ENCODE results near the gene TAB2.

The TAB2 gene

DNA sequence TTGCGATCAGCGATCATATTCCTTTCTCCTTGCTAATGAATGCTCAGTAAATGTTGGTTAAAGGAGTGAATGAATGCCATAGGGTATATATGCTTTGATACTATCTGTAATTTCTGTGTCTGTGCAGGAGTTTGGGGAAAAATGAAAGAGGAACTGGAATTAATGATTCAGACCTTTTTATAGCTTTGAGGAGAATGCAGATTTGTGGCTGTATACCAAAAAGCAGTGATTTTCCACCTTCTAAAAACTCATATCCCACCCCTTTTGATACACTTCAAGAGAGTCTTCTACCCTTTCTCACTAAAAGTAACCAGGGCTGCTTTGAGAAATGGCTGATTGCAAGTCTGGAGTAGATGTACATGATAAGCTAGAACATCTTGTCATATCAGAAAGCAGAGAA lies 56.0 kb downstream of the TAB2 start:
- in situ Hi-C loops (cut with MboI; ENCODE audit: low sequenced_read_pairs) = no loop called here
- H3K9me3 ChIP-seq = no peaks in the 10 kb centered on the region
- no peak overlapping the region for H3K4me3 ChIP-seq
- H3K36me3 ChIP-seq (replicated peaks) = peaks cover 14% of the 10 kb centered on the region
- H3K4me1 ChIP-seq = peaks cover 11% of the 10 kb centered on the region
- no peaks in the 10 kb centered on the region for H3K27me3 ChIP-seq (ENCODE audit: low read depth)
- DNase-seq (ENCODE audit: low spot score in 2 of 2) = no peak

DNA sequence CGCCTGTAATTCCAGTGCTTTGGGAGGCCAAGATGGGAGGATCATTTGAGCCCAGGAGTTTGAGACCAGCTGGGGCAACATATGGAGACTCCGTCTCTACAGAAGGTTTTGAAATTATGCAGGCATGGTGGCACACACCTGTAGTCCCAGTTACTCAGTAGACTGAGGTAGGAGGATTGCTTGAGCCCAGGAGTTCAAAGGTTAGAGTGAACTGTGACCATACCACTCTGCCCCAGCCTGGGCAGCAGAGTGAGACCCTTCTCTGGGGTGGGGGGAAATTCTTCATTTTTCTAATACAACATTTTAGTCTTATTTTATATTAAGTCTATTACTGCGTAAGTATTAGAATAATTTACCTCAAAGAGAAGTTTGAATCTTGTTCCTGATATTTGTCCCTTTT lies 62.5 kb downstream of the TAB2 start:
- in situ Hi-C loops (cut with MboI; ENCODE audit: low sequenced_read_pairs) = no loop called here
- no peaks in the 10 kb centered on the region for H3K27me3 ChIP-seq (ENCODE audit: low read depth)
- H3K4me1 ChIP-seq = 0 out of 2 replicates have a peak, but pooled peaks cover 5% of the 10 kb centered on the region
- DNase-seq (ENCODE audit: low spot score in 2 of 2) = no peak
- H3K36me3 ChIP-seq (replicated peaks) = peaks cover 30% of the 10 kb centered on the region
- no peak overlapping the region for H3K4me3 ChIP-seq
- H3K9me3 ChIP-seq = no peaks in the 10 kb centered on the region

DNA sequence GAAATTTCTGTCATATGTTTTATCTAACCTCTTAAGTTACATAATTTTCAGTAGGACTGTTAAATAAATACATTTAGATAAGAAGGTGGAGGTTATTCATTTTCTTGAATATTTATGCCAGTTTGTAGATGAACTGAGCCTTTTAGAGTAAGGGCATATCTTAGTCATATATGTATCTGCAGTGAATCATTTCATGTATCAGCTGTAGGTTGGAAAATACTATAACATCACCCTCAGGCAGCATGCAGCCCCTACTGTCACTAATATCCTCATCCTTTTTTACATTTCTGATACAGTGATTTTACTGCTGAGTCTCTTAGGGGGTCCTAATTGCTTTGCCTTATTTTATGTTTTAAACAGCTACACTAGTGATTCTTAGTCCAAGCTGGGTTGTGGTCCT lies 63.0 kb downstream of the TAB2 start:
- H3K27me3 ChIP-seq (ENCODE audit: low read depth) = no peaks in the 10 kb centered on the region
- 0 out of 2 replicates have a peak, but pooled peaks cover 5% of the 10 kb centered on the region for H3K4me1 ChIP-seq
- H3K9me3 ChIP-seq = no peaks in the 10 kb centered on the region
- DNase-seq (ENCODE audit: low spot score in 2 of 2) = no peak
- H3K36me3 ChIP-seq (replicated peaks) = peaks cover 30% of the 10 kb centered on the region
- H3K4me3 ChIP-seq = no peak overlapping the region
- in situ Hi-C loops (cut with MboI; ENCODE audit: low sequenced_read_pairs) = no loop called here

DNA sequence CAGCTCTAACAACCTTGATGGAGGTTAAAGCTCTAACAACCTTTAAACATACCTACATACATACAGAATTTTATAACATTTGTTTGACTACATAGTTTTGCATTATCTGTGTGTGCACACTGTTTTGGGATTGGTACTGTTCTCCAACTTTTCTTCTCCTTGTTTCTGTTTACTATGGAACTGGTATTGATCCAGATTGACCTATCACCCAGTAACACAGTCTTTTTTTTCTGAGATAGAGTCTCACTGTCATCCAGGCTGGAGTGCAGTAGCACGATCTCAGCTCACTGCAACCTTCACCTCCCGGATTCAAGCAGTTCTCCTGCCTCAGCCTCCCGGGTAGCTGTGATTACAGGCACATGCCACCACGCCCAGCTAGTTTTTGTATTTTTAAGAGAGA lies 65.9 kb downstream of the TAB2 start:
- no peak for DNase-seq (ENCODE audit: low spot score in 2 of 2)
- Histone ChIP-seq H3K4me3 (no peak overlapping the region), H3K36me3 (replicated peaks) (peaks cover 26% of the 10 kb centered on the region), H3K4me1 (peaks cover 2% of the 10 kb centered on the region; the same call in 1 of the 2 replicates), H3K9me3 (no peaks in the 10 kb centered on the region; the same call in 1 of the 2 replicates), H3K27me3 (ENCODE audit: low read depth) (no peaks in the 10 kb centered on the region)
- in situ Hi-C loops (cut with MboI; ENCODE audit: low sequenced_read_pairs) = no loop called here

DNA sequence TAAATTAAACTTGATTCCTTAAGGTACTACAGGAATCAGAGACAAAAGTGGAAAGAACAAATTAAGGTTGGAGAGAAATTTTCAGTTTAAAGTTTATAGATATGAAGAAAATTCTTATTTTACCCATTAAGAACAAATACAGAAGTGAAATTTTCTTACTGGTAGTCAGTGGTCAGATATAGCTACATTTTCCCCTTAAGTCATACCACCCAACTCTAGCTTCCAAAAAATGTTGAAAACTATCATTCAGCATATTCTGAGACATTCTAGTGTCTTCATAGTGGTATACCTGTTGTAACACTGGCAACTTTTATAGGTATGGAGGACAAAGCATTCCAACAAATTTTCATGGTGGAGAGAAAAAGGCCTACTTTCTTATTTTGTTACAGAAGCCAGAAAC lies 67.0 kb downstream of the TAB2 start:
- Histone ChIP-seq H3K36me3 (replicated peaks) (peaks cover 15% of the 10 kb centered on the region), H3K27me3 (ENCODE audit: low read depth) (no peaks in the 10 kb centered on the region), H3K9me3 (no peaks in the 10 kb centered on the region; the same call in 1 of the 2 replicates), H3K4me3 (no peak overlapping the region), H3K4me1 (peaks cover 2% of the 10 kb centered on the region; the same call in 1 of the 2 replicates)
- in situ Hi-C loops (cut with MboI; ENCODE audit: low sequenced_read_pairs) = no loop called here
- no peak for DNase-seq (ENCODE audit: low spot score in 2 of 2)

DNA sequence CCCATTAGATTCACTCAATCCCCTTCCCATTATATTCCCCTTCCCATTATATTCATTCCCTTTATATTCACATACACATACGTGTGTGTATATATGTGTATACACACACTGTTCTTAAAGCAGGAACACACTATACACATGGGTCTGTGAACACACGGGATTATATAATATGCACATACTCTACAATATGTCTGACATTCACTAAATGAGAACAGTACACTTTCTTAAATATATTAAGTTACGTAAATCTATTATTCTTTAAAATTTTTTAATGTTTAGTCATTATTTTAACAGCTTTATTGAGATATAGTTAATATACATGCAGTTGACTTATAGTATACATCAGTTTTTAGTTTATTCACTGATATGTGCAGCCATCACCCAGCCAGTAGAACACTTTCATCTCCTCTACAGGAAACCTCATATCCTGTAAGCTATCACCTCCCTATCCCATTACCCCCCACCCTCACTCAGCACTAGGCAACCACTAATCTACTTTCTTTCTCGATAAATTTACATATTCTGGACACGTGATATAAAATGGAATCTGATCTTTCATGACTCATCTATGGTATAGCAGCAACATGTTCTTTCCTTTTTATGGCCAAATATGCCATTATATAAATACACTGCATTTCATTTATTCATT lies 68.6 kb downstream of the TAB2 start:
- DNase-seq (ENCODE audit: low spot score in 2 of 2) = no peak
- H3K36me3 ChIP-seq (replicated peaks) = peaks cover 11% of the 10 kb centered on the region; the same call in 1 of the 2 replicates
- peaks cover 2% of the 10 kb centered on the region; the same call in 1 of the 2 replicates for H3K4me1 ChIP-seq
- no peaks in the 10 kb centered on the region for H3K27me3 ChIP-seq (ENCODE audit: low read depth)
- in situ Hi-C loops (cut with MboI; ENCODE audit: low sequenced_read_pairs) = no loop called here
- H3K4me3 ChIP-seq = no peak overlapping the region
- no peaks in the 10 kb centered on the region; the same call in 1 of the 2 replicates for H3K9me3 ChIP-seq

DNA sequence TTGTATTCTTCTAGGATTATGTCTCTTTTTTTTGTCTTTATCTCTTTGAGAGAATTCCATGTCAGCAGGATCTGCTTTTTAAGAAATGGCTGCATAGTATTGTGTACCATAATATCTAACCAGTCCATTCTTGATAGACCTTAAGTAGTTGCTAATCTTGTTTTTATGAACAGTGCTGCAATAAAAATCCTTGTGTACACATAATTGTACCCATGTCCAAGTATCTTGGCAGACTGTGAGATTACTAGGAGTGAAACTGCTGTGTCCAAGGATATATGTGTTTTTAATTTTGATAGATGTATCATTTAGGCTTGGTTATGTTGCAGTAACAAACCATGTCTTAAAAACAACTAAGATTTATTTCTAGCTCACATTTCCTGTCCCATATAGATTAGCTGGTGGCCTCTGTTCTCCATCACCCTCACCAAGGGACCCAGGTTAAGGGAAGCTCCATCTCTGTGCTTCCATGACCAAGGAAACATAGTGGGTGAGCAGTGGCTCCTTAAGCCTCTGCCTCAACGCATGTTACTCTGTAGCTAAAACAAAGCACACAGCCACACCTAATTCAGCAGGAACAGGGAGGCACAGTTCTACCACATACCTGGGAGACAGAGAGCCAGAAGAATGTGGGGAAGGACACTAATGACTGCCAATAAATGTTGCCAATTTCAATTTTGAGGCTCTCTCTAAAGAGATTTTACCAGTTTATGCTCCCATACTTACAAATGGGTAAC lies 70.4 kb downstream of the TAB2 start:
- Histone ChIP-seq H3K27me3 (ENCODE audit: low read depth) (no peaks in the 10 kb centered on the region), H3K36me3 (replicated peaks) (peaks cover 7% of the 10 kb centered on the region; the same call in 1 of the 2 replicates), H3K9me3 (no peaks in the 10 kb centered on the region; the same call in 1 of the 2 replicates), H3K4me3 (no peak overlapping the region), H3K4me1 (peaks cover 2% of the 10 kb centered on the region; the same call in 1 of the 2 replicates)
- DNase-seq (ENCODE audit: low spot score in 2 of 2) = no peak
- in situ Hi-C loops (cut with MboI; ENCODE audit: low sequenced_read_pairs) = no loop called here

DNA sequence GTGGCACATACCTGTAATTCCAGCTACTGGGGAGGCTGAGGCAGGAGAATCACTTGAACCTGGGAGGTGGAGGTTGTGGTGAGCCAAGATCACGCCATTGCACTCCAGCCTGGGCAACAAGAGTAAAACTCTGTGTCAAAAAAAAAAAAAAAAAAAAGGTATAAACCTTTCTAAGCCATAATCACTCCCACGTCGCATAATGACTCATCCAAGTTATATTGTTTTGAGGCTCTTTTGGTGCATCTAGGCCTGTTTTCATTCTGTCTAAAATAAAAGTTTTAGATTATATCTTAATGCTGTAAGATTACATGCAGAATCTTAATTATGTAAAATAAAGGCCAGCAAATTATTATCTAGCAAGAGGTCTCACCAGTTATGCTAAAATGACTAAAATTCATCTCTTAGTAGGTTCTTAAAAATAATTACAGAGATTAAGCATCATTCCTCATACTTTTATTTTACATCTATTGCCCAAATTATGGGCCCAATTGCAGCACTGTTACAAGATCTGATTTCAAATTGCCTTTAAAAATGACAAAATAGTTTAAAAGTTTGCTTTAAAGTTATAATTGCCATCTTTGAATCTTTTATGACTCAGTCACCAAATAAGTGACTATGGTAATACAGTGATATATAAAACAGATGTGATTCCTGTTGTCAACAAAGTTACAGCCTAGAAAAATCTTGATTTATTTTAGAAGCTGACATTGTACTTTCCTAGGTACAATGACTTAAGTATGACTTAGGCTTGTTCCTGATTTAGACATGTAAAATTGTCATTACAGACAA lies 72.2 kb downstream of the TAB2 start:
- Histone ChIP-seq H3K27me3 (ENCODE audit: low read depth) (no peaks in the 10 kb centered on the region), H3K4me3 (no peak overlapping the region), H3K4me1 (peaks cover 2% of the 10 kb centered on the region; the same call in 1 of the 2 replicates), H3K36me3 (replicated peaks) (peaks cover 3% of the 10 kb centered on the region; the same call in 1 of the 2 replicates), H3K9me3 (no peaks in the 10 kb centered on the region; the same call in 1 of the 2 replicates)
- no peak for DNase-seq (ENCODE audit: low spot score in 2 of 2)
- in situ Hi-C loops (cut with MboI; ENCODE audit: low sequenced_read_pairs) = no loop called here

DNA sequence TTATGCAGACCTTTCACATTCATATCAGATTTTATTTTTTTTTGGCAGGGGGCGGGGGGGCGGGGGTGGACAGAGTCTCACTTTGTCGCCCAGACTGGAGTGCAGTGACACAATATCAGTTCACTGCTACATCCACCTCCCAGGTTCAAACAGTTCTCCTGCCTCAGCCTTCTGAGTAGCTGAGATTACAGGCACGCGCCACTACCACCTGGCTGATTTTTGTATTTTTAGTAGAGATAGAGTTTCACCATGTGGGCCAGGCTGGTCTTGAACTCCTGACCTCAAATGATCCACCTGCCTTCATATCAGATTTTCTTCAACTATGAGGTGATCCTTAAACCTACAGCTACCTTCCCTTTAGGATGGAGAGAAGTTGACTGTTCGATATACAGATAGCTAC lies 74.6 kb downstream of the TAB2 start:
- Histone ChIP-seq H3K4me3 (no peak overlapping the region), H3K36me3 (replicated peaks) (peaks cover 3% of the 10 kb centered on the region; the same call in 1 of the 2 replicates), H3K9me3 (no peaks in the 10 kb centered on the region; the same call in 1 of the 2 replicates), H3K27me3 (ENCODE audit: low read depth) (no peaks in the 10 kb centered on the region), H3K4me1 (peaks cover 5% of the 10 kb centered on the region)
- in situ Hi-C loops (cut with MboI; ENCODE audit: low sequenced_read_pairs) = no loop called here
- no peak for DNase-seq (ENCODE audit: low spot score in 2 of 2)

DNA sequence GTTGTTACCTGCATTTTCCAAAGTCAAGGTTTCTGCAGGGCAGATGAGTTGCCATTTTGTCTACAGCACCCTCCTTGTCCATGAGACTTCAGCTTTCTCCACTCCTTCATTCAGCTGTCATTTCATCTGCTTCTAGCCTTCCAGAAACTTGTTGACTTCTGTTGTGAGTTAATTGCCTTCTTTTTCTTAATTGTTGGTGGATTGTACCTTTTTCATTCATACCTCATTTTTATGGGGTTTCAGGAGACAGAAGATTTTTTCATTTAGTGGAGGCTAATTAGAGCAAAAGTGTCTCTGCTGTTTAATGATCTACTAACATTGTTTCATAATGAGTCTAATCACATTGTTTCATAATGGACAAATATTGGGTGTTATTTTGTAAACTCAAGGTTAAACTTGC lies 75.0 kb downstream of the TAB2 start:
- no peaks in the 10 kb centered on the region for H3K27me3 ChIP-seq (ENCODE audit: low read depth)
- H3K36me3 ChIP-seq (replicated peaks) = peaks cover 4% of the 10 kb centered on the region
- in situ Hi-C loops (cut with MboI; ENCODE audit: low sequenced_read_pairs) = no loop called here
- H3K4me3 ChIP-seq = no peak overlapping the region
- peaks cover 5% of the 10 kb centered on the region for H3K4me1 ChIP-seq
- DNase-seq (ENCODE audit: low spot score in 2 of 2) = no peak
- H3K9me3 ChIP-seq = no peaks in the 10 kb centered on the region; the same call in 1 of the 2 replicates

DNA sequence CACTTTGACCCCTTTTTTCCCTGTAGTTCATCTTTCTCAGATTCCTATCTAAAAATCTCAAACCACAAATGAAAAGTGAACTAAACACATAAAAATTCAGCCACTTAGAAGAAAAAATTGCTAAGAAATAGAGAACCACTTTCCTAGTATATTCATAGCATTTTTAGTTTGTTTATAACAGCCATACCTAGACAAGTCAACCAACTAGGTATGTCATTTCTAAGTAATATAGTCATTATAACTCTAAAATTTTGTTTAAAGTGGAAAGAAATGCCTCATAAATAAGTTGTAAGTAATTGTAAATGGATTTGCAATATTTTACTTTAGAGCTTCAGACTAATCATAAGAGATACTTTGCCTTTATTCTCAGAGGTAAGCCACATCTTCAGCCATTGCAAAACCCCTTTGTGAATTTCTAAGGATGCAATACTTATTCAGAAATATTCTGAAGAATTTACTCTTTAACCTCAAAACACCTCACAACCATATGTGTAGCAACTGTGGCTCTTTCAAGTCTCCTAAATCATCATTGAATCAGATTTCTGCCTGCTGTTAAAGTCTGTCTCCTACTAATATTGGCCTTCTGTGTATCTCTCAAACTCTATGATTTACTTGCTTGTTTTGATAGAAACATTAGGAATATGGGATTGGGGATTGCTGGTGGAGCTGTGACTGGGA lies 75.6 kb downstream of the TAB2 start:
- Histone ChIP-seq H3K9me3 (no peaks in the 10 kb centered on the region; the same call in 1 of the 2 replicates), H3K27me3 (ENCODE audit: low read depth) (no peaks in the 10 kb centered on the region), H3K4me3 (no peak overlapping the region), H3K4me1 (peaks cover 3% of the 10 kb centered on the region; the same call in 1 of the 2 replicates), H3K36me3 (replicated peaks) (peaks cover 7% of the 10 kb centered on the region)
- DNase-seq (ENCODE audit: low spot score in 2 of 2) = no peak
- in situ Hi-C loops (cut with MboI; ENCODE audit: low sequenced_read_pairs) = no loop called here

DNA sequence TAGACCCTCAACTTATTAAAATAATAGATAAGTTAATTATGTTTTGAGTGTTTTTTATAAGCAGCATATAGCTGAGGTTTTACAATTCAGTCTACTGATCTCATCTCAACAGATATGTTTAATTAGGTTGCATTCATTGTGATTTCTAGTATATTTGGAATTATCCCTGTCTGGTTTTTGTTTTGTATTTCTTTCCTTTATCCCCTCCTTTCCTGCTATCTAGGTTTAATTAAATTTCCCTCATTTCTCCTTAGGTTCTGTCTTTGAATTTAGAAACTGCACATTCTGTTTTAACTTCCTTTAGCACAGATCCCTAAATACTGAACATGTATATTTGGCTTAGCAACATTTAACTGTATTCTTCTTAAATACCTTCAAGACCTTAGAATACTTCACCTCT lies 77.7 kb downstream of the TAB2 start:
- H3K4me1 ChIP-seq = peaks cover 3% of the 10 kb centered on the region; the same call in 1 of the 2 replicates
- in situ Hi-C loops (cut with MboI; ENCODE audit: low sequenced_read_pairs) = no loop called here
- H3K9me3 ChIP-seq = no peaks in the 10 kb centered on the region
- no peaks in the 10 kb centered on the region for H3K27me3 ChIP-seq (ENCODE audit: low read depth)
- H3K4me3 ChIP-seq = no peak overlapping the region
- H3K36me3 ChIP-seq (replicated peaks) = peaks cover 16% of the 10 kb centered on the region
- DNase-seq (ENCODE audit: low spot score in 2 of 2) = no peak

DNA sequence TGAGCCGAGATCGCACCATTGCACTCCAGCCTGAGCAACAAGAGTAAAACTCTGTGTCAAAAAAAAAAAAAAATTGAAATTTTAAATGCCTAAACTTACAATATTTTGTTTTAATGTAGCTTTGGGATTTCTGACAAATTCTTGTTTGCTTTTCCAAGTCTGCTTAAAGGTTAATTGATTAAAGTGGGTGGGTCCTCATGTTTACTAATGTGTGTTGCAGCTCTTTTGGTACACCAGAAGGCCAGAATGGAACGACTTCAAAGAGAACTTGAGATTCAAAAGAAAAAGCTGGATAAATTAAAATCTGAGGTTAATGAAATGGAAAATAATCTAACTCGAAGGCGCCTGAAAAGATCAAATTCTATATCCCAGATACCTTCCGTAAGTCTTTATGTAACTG lies 79.9 kb downstream of the TAB2 start:
- Histone ChIP-seq H3K4me3 (no peak overlapping the region), H3K9me3 (no peaks in the 10 kb centered on the region), H3K27me3 (ENCODE audit: low read depth) (no peaks in the 10 kb centered on the region), H3K36me3 (replicated peaks) (peaks cover 23% of the 10 kb centered on the region), H3K4me1 (peaks cover 3% of the 10 kb centered on the region; the same call in 1 of the 2 replicates)
- in situ Hi-C loops (cut with MboI; ENCODE audit: low sequenced_read_pairs) = no loop called here
- no peak for DNase-seq (ENCODE audit: low spot score in 2 of 2)
